Sigmoid colon (tissue), 4 donors: Measurements from ENCODE around the gene PI3.

Experiments used
- EP300 ChIP-seq, 4 donors: sonication (generic); formaldehyde crosslinking; IDR thresholded peaks; one replicate each; pipeline ENCODE4 v1.6.1; 2017; ENCODE audit warnings: antibody characterized with exemption in 4 of 4
- POLR2A ChIP-seq, 2 donors: fragments of 450-650 bp; IDR thresholded peaks; one replicate each; pipeline ENCODE4 v1.6.1; 2016; ENCODE audit warnings: antibody characterized with exemption in 2 of 2, mild to moderate bottlenecking in 2 of 2, moderate library complexity in 2 of 2

DNA sequence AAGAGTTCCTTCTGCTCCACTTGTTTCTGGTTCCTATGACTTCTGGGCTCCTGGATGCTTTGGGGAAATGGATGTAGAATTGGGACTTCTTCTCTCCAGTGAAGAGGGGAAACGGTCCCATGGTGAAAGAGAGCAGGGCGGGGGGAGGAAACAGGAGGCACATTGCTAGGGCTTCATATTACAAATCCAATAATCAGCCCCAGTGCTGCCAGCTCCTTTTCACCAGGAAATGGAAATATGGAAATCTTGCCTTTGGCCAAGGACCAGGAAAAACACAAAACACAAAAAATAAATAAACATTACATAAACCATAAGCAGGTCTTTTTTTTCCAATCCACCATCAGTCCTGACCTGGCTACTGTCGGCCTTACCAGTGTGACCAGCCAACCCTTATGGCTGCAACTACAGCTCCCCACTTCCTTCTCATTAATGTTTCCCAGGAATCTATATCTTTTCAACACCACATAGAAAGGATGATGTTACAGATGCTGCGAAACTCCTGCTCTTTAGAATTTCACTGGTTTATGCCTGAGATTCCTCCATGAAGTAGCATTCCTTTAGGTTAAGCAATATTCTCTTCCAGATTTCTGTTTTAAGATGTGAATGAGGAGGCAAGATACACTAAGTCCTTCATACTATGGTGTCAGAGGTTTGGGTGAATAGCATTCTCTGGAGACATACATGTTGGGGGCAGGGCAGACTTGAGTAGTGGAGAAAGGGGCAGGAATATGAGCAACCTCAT lies 2.0 kb downstream of the PI3 start:
- TF ChIP-seq EP300 (IDR thresholded peaks at IDR 0.05): no peak
- TF ChIP-seq POLR2A (IDR thresholded peaks at IDR 0.05): no peak
